IMR-90 (cell line): ENCODE results near the gene MBOAT1. TPM values are rescaled to one million over a fixed set of nuclear protein-coding genes. Genes with fewer than 3 reads are reported as not detected.

Experiments used
- ATAC-seq: fragments of 200-7000 bp; cut with Tn5 transposase; 2 replicates; pipeline ENCODE4 v1.9.1; 2020; ENCODE audit warnings: low read depth, mild to moderate bottlenecking, moderate library complexity
- BruUV-seq: library from RNA; stranded (reverse); fragments of 400-500 nt; replicated peaks from 2 replicates; lab custom pipeline; 2021; lab: Mats Ljungman, UMichigan
- CTCF ChIA-PET: fragments of 300-600 bp; formaldehyde crosslinking; extraction: SDS; loops from one replicate; lab custom pipeline; 2021; ENCODE audit warnings: antibody characterized with exemption; lab: Yijun Ruan, JAX
- POLR2A ChIA-PET: fragments of 300-600 bp; sonication (Branson Sonifier 250); formaldehyde crosslinking; loops from one replicate; lab custom pipeline; 2022; ENCODE audit warnings: antibody characterized with exemption; ENCODE audit not compliant: unreplicated experiment; lab: Charles Lee
- DNase-seq: peaks from one replicate; pipeline ENCODE4 v3.0.0; 2013
- H2AFZ ChIP-seq: replicated peaks from 2 replicates; pipeline ENCODE3; 2013; ENCODE audit warnings: low read length, mild to moderate bottlenecking; ENCODE audit not compliant: poor library complexity
- H2AK5ac ChIP-seq: 2 replicates; pipeline ENCODE4 v1.6.1; 2013; ENCODE audit warnings: low read depth, low read length, inconsistent platforms
- H2AK9ac ChIP-seq: replicated peaks from 2 replicates; pipeline ENCODE3; 2013; ENCODE audit warnings: mild to moderate bottlenecking, low read depth, low read length, moderate library complexity; ENCODE audit not compliant: poor library complexity
- H2BK120ac ChIP-seq: 2 replicates; pipeline ENCODE4 v1.6.1; 2013; ENCODE audit warnings: low read depth, low read length, inconsistent platforms
- H2BK15ac ChIP-seq: 3 replicates; pipeline ENCODE4 v1.6.1; 2013; ENCODE audit warnings: low read depth, low read length, inconsistent platforms
- H2BK20ac ChIP-seq: 2 replicates; pipeline ENCODE4 v1.6.1; 2013; ENCODE audit warnings: low read depth, mild to moderate bottlenecking, inconsistent platforms, low read length, moderate library complexity
- H2BK5ac ChIP-seq: 2 replicates; pipeline ENCODE4 v1.6.1; 2013; ENCODE audit warnings: mild to moderate bottlenecking, low read depth, low read length, inconsistent platforms; ENCODE audit not compliant: poor library complexity, severe bottlenecking
- H3K14ac ChIP-seq: replicated peaks from 2 replicates; pipeline ENCODE4 v1.6.1; 2013; ENCODE audit warnings: low read depth, low read length, inconsistent platforms
- H3K18ac ChIP-seq: 2 replicates; pipeline ENCODE4 v1.6.1; 2013; ENCODE audit warnings: low read depth, low read length, control low read depth
- H3K23ac ChIP-seq: 2 replicates; pipeline ENCODE4 v1.6.1; 2013; ENCODE audit warnings: low read depth, low read length, inconsistent platforms
- H3K27ac ChIP-seq: 2 replicates; pipeline ENCODE4 v1.5.1; 2013; ENCODE audit warnings: mild to moderate bottlenecking, control low read depth, low read length; ENCODE audit not compliant: insufficient read depth
- H3K27me3 ChIP-seq: 2 replicates; pipeline ENCODE4 v1.6.1; 2013; ENCODE audit warnings: low read length; ENCODE audit not compliant: control insufficient read depth, insufficient read depth
- H3K36me3 ChIP-seq: 2 replicates; pipeline ENCODE4 v1.6.1; 2013; ENCODE audit warnings: low read length, mixed read lengths; ENCODE audit not compliant: control insufficient read depth, insufficient read depth
- H3K4ac ChIP-seq: 2 replicates; pipeline ENCODE4 v1.6.1; 2013; ENCODE audit warnings: low read depth, low read length, inconsistent platforms
- H3K4me1 ChIP-seq: 2 replicates; pipeline ENCODE4 v1.6.1; 2013; ENCODE audit warnings: low read length, mixed read lengths; ENCODE audit not compliant: control insufficient read depth, insufficient read depth
- H3K4me2 ChIP-seq: 2 replicates; pipeline ENCODE4 v1.6.1; 2013; ENCODE audit warnings: low read depth, mild to moderate bottlenecking, control low read depth, low read length, moderate library complexity
- H3K4me3 ChIP-seq: 2 replicates; pipeline ENCODE4 v1.5.1; 2013; ENCODE audit warnings: low read depth, mild to moderate bottlenecking, control low read depth, low read length, moderate library complexity; ENCODE audit not compliant: insufficient read depth
- H3K56ac ChIP-seq: 2 replicates; pipeline ENCODE4 v1.6.1; 2013; ENCODE audit warnings: low read length, inconsistent platforms; ENCODE audit not compliant: insufficient read depth; ENCODE audit errors: extremely low read depth
- H3K79me1 ChIP-seq, 2 experiments: 2 replicates each; pipeline ENCODE4 v1.6.1; 2013; ENCODE audit warnings: low read length in 2 of 2, inconsistent platforms in 1 of 2, low read depth in 1 of 2
- H3K9ac ChIP-seq: 2 replicates; pipeline ENCODE4 v1.6.1; 2013; ENCODE audit warnings: low read depth, low read length, control low read depth
- H3K9me1 ChIP-seq: 2 replicates; pipeline ENCODE4 v1.6.1; 2013; ENCODE audit warnings: low read length, inconsistent platforms; ENCODE audit not compliant: insufficient read depth
- H3K9me3 ChIP-seq: 2 replicates; pipeline ENCODE4 v1.6.1; 2013; ENCODE audit warnings: low read length; ENCODE audit not compliant: control insufficient read depth, insufficient read depth
- H4K20me1 ChIP-seq: 2 replicates; pipeline ENCODE4 v1.6.1; 2013; ENCODE audit warnings: low read length, inconsistent platforms; ENCODE audit not compliant: insufficient read depth
- H4K5ac ChIP-seq: 2 replicates; pipeline ENCODE4 v1.6.1; 2013; ENCODE audit warnings: mild to moderate bottlenecking, low read depth, low read length, control low read depth
- H4K8ac ChIP-seq, 2 experiments: 2 replicates each; pipeline ENCODE4 v1.6.1; 2013; ENCODE audit warnings: low read depth in 2 of 2, low read length in 2 of 2, control low read depth in 1 of 2, inconsistent platforms in 1 of 2
- H4K91ac ChIP-seq: 2 replicates; pipeline ENCODE4 v1.6.1; 2013; ENCODE audit warnings: low read depth, low read length, inconsistent platforms; ENCODE audit not compliant: insufficient read depth
- BHLHE40 ChIP-seq: fragments of 150-350 bp; IDR thresholded peaks from 2 replicates; pipeline ENCODE4 v1.6.1; 2016; ENCODE audit warnings: mild to moderate bottlenecking, low read depth, low read length
- CEBPB ChIP-seq: IDR thresholded peaks from 2 replicates; pipeline ENCODE4 v1.6.1; 2012; ENCODE audit warnings: low read depth, low read length, improper control_type of control experiment
- CHD1 ChIP-seq: IDR thresholded peaks from 2 replicates; pipeline ENCODE4 v1.6.1; 2012; ENCODE audit warnings: low read depth, low read length, improper control_type of control experiment
- CTCF ChIP-seq: conservative IDR thresholded peaks from 2 replicates; pipeline ENCODE4 v1.5.1; 2012; ENCODE audit warnings: mild to moderate bottlenecking, low read depth, low read length, improper control_type of control experiment
- FOS ChIP-seq: fragments of 150-350 bp; IDR thresholded peaks from 2 replicates; pipeline ENCODE4 v1.6.1; 2016; ENCODE audit warnings: low read depth, low read length
- MAFK ChIP-seq: IDR thresholded peaks from 2 replicates; pipeline ENCODE4 v1.6.1; 2012; ENCODE audit warnings: low read depth, low read length, improper control_type of control experiment
- MAZ ChIP-seq: IDR thresholded peaks from 2 replicates; pipeline ENCODE4 v1.6.1; 2012; ENCODE audit warnings: low read depth, mild to moderate bottlenecking, low read length, improper control_type of control experiment, moderate library complexity, borderline replicate concordance
- MXI1 ChIP-seq: IDR thresholded peaks from 2 replicates; pipeline ENCODE4 v1.6.1; 2012; ENCODE audit warnings: low read depth, mild to moderate bottlenecking, low read length, moderate library complexity, borderline replicate concordance
- NFE2L2 ChIP-seq: fragments of 150-350 bp; IDR thresholded peaks from 2 replicates; pipeline ENCODE4 v1.6.1; 2016; ENCODE audit warnings: low read depth, mild to moderate bottlenecking, low read length
- POLR2A ChIP-seq: IDR thresholded peaks from 2 replicates; pipeline ENCODE4 v1.6.1; 2012; ENCODE audit warnings: mild to moderate bottlenecking, low read depth, low read length
- RAD21 ChIP-seq: IDR thresholded peaks from 2 replicates; pipeline ENCODE4 v1.6.1; 2012; ENCODE audit warnings: low read length, improper control_type of control experiment
- RFX5 ChIP-seq: IDR thresholded peaks from 2 replicates; pipeline ENCODE4 v1.8.0; 2012; ENCODE audit warnings: low read depth, mild to moderate bottlenecking, low read length, moderate library complexity
- SMC3 ChIP-seq: fragments of 150-350 bp; IDR thresholded peaks from 2 replicates; pipeline ENCODE4 v1.6.1; 2016; ENCODE audit warnings: low read depth, mild to moderate bottlenecking, antibody characterized with exemption, low read length, moderate library complexity
- USF2 ChIP-seq: fragments of 150-350 bp; IDR thresholded peaks from 2 replicates; pipeline ENCODE4 v1.6.1; 2017; ENCODE audit warnings: mild to moderate bottlenecking, antibody characterized with exemption, low read length, low read depth
- WGBS, 2 experiments: methylation state at CpG; one replicate each; pipeline versions ENCODE4 v1.1.5 to v1.1.7; 2013; ENCODE audit warnings: missing lambda C conversion rate in 2 of 2; ENCODE audit not compliant: insufficient read length in 1 of 2; ENCODE audit errors: extremely low coverage in 2 of 2; 5-methylcytosine and 5-hydroxymethylcytosine counted together
- dilution Hi-C: fragments of 300-500 bp; cut with HindIII; formaldehyde crosslinking; loops from one replicate; pipeline ENCODE4 v1.14.3; 2018; ENCODE audit warnings: low sequenced_read_pairs; ENCODE audit not compliant: unreplicated experiment
- in situ Hi-C: fragments of 300-500 bp; cut with MboI; formaldehyde crosslinking; loops from 3 replicates; pipeline ENCODE4 v1.14.3; 2019; ENCODE audit warnings: low sequenced_read_pairs, inconsistent platforms, mixed read lengths
- intact Hi-C: fragments of 100-400 bp; cut with micrococcal nuclease; formaldehyde crosslinking; loops from 2 replicates; pipeline ENCODE4 v1.10.0; 2022
- polyA plus RNA-seq, 3 experiments: library from polyadenylated mRNA; depleted of rRNA; stranded (reverse); fragments of >200 nt; gene quantifications; 2 replicates each; pipeline ENCODE4 v1.2.3, GENCODE V29; 2012; ENCODE audit warnings: low replicate concordance in 1 of 3
- total RNA-seq: library from RNA; depleted of rRNA; stranded (reverse); fragments of >200 nt; gene quantifications from 2 replicates; pipeline ENCODE4 v1.2.3, GENCODE V29; 2012
- TF ChIP-seq, protein P1 (sequence below): fragments of 150-350 bp; IDR thresholded peaks from 2 replicates; pipeline ENCODE4 v1.6.1; 2016; ENCODE audit warnings: low read depth, mild to moderate bottlenecking, low read length, moderate library complexity, borderline replicate concordance

The MBOAT1 gene
- total and polyA plus RNA-seq, 2 of the 4 experiments (the other 2 are of a cell fraction), result 1.6 to 4.7 TPM

DNA sequence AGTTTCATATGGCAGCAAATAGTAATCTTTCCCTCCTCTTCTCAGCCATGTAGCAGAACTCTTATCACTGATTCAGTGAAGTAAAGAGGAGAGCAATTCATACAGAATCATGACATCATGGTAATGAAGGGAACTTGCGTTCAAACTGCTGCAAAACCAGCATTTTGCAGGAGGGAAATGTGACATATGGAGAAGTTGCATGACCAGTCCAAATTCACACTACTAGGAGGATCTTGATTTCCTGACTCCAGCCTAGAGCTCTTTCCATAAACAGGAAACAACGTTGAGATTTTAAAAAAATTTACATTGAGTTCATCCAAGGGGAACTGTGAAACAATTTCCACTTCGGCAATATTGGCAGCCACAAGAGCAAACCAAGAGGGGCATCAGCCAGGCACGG lies 63.8 kb downstream of the MBOAT1 start:
- H2AFZ ChIP-seq, result no peak overlapping the region
- no TSS peak for BruUV-seq
- no peak overlapping the region for H3K18ac ChIP-seq
- dilution Hi-C loops (no loop called here), intact Hi-C loops (no loop called here), in situ Hi-C loops (no loop called here)
- ATAC-seq (no peak), DNase-seq (no peak)
- ChIA-PET POLR2A (no interaction called here), CTCF (no interaction called here)
- H3K14ac ChIP-seq, result no peak overlapping the region
- no peaks in the 10 kb centered on the region; the same call in 1 of the 2 replicates for H3K36me3 ChIP-seq
- H3K27ac ChIP-seq, result no peak overlapping the region
- no peak overlapping the region for H2BK20ac ChIP-seq
- no peak overlapping the region for H3K9ac ChIP-seq
- no peaks in the 10 kb centered on the region for H3K79me1 ChIP-seq
- H3K27me3 ChIP-seq, result no peaks in the 10 kb centered on the region
- no peaks in the 10 kb centered on the region for H3K9me1 ChIP-seq
- H2AK5ac ChIP-seq, result no peak overlapping the region
- no peak overlapping the region for H3K4me3 ChIP-seq
- H3K4ac ChIP-seq, result no peak overlapping the region
- no peak overlapping the region for H4K8ac ChIP-seq
- no peak overlapping the region for H2BK120ac ChIP-seq
- no peak overlapping the region for H3K23ac ChIP-seq
- WGBS, 2 experiments, result 67% methylated on average over 1 of the region's 4 CpGs; no CpG with 5 or more reads in 1 of the 2 experiments
- H4K91ac ChIP-seq, result no peak overlapping the region
- H2BK5ac ChIP-seq, result no peak overlapping the region
- no peaks in the 10 kb centered on the region for H4K20me1 ChIP-seq
- no peak overlapping the region for H2AK9ac ChIP-seq
- no peak overlapping the region for H4K5ac ChIP-seq
- no peak overlapping the region for H3K4me2 ChIP-seq
- H3K56ac ChIP-seq, result no peak overlapping the region
- no peaks in the 10 kb centered on the region for H3K9me3 ChIP-seq
- no peaks in the 10 kb centered on the region for H3K4me1 ChIP-seq
- no peak for TF ChIP-seq CTCF
- no peak for TF ChIP-seq RAD21
- no peak for TF ChIP-seq MAZ
- TF ChIP-seq POLR2A, result no peak
- TF ChIP-seq BHLHE40, result no peak
- TF ChIP-seq SMC3, result no peak
- TF ChIP-seq MXI1, result no peak
- no peak for TF ChIP-seq RFX5
- no peak for TF ChIP-seq USF2
- TF ChIP-seq, protein P1, sequence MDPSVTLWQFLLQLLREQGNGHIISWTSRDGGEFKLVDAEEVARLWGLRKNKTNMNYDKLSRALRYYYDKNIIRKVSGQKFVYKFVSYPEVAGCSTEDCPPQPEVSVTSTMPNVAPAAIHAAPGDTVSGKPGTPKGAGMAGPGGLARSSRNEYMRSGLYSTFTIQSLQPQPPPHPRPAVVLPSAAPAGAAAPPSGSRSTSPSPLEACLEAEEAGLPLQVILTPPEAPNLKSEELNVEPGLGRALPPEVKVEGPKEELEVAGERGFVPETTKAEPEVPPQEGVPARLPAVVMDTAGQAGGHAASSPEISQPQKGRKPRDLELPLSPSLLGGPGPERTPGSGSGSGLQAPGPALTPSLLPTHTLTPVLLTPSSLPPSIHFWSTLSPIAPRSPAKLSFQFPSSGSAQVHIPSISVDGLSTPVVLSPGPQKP, result no peak
- no peak for TF ChIP-seq MAFK
- TF ChIP-seq CHD1, result no peak
- TF ChIP-seq NFE2L2, result no peak
- TF ChIP-seq CEBPB, result no peak
- no peak for TF ChIP-seq FOS
- no peak overlapping the region for H2BK15ac ChIP-seq
